HL-60 (cell line): ENCODE results near the gene EYA2.

Experiments used
- DNase-seq, 2 experiments: peaks; one replicate each; pipeline ENCODE4 v3.0.0-alpha.2; 2010 to 2020; ENCODE audit warnings: low read depth in 1 of 2, low spot score in 1 of 2
- H3K27ac ChIP-seq: fragments of 250-450 bp; sonication (Bioruptor Pico); replicated peaks from 2 replicates; pipeline ENCODE4 v1.5.1; 2020; ENCODE audit warnings: mild to moderate bottlenecking, moderate library complexity
- H3K27me3 ChIP-seq: fragments of 250-450 bp; sonication (Bioruptor Pico); 2 replicates; pipeline ENCODE4 v1.5.1; 2021; ENCODE audit warnings: mild to moderate bottlenecking, moderate library complexity; ENCODE audit not compliant: insufficient read depth, poor library complexity, severe bottlenecking
- H3K4me3 ChIP-seq: replicated peaks from 2 replicates; pipeline ENCODE4 v1.5.1; 2011; ENCODE audit warnings: mild to moderate bottlenecking, control low read depth, low read length; ENCODE audit not compliant: insufficient read depth
- CTCF ChIP-seq: IDR thresholded peaks from one replicate; pipeline ENCODE4 v1.5.1; 2011; ENCODE audit warnings: low read length, control low read depth, inconsistent platforms; ENCODE audit not compliant: insufficient read depth
- GABPA ChIP-seq: IDR thresholded peaks from 2 replicates; pipeline ENCODE4 v1.6.1; 2012; ENCODE audit warnings: low read depth
- POLR2AphosphoS5 ChIP-seq: IDR thresholded peaks from 2 replicates; pipeline ENCODE4 v1.6.1; 2012; ENCODE audit warnings: low read depth
- REST ChIP-seq: IDR thresholded peaks from 2 replicates; pipeline ENCODE4 v1.6.1; 2012; ENCODE audit warnings: low read depth; ENCODE audit not compliant: insufficient replicate concordance
- SPI1 ChIP-seq: IDR thresholded peaks from 2 replicates; pipeline ENCODE4 v1.6.1; 2012; ENCODE audit warnings: low read depth, mild to moderate bottlenecking, borderline replicate concordance

The EYA2 gene

DNA sequence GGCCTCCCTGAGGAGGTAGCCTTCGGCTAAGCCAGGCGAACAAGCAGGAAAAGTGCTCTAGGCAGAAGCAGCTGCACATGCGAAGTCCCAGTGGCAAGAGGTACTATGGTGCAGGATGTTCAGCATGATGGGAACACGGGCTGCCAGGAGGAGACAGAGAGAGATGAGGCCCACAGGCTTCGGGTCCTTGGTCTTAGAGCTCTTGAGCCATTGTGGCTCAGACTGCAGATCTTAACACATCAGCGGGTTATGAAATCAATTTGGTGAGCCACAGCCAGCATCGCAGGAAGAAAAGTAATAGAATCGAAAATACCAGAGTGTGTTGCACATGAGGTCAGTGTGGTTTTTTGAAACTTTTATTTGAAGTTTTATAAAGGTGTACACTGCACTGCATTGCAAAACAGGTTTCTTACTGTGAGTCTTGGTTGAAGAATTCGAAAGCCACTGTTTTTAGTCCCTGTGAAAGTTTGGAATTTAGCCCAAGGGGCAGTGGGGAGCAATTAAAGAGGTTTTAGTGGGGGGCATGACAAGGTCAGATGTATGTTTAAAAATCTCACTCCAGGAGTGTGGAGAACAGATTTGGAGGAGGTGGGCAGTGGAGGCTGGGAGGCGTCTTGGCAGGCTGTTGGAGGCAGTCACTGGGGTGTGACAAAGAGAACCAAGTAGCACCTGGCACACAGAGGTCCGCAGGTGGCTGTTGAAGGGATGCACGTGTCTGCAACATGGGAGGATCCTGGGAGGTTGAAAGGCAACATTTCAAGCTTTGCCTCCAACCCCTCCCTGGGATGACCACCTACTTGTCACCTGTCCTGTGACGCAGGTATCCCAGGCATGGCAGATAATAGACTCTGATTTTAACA lies 69.3 kb downstream of the EYA2 start:
- DNase-seq, result no peak
- Histone ChIP-seq H3K4me3 (no peak overlapping the region), H3K27me3 (no peaks in the 10 kb centered on the region), H3K27ac (no peak overlapping the region)
- TF ChIP-seq REST (no peak), CTCF (no peak)

- no peaks in the 10 kb centered on the region for H3K27me3 ChIP-seq
- H3K4me3 ChIP-seq, result no peak overlapping the region
- TF ChIP-seq SPI1, result no peak
- no peak for TF ChIP-seq GABPA
- no peak for TF ChIP-seq REST
- TF ChIP-seq POLR2AphosphoS5, result no peak
- TF ChIP-seq CTCF, result no peak
- no peak for DNase-seq
- no peak overlapping the region for H3K27ac ChIP-seq
Observed at GRCh38 chr20:46964618-46965455, 70.2 kb downstream of the EYA2 start.

DNA sequence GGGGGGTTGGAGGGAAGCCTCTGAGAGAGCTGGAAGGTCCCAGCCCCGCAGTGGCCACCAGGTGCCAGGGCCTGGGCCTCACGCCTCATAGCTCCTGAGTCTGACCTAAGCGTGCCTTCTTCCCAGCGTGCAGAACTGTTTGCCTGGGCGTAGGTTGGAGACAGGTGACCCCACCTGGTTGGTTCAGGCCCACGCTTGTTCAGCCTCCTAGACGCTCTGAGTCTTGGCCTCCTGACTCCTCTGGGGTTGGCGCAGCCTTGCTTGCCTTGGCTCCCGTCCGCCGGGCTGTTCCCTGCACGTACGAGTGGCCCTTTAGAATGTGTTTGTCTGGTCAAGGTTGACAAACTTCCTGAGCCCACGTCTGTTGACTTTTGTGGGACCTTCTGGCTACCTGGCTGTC lies 70.8 kb downstream of the EYA2 start:
- DNase-seq, result no peak
- no peaks in the 10 kb centered on the region for H3K27me3 ChIP-seq
- TF ChIP-seq POLR2AphosphoS5, result no peak
- TF ChIP-seq GABPA, result no peak
- no peak for TF ChIP-seq REST
- TF ChIP-seq SPI1, result no peak
- TF ChIP-seq CTCF, result no peak
- H3K27ac ChIP-seq, result no peak overlapping the region
- H3K4me3 ChIP-seq, result no peak overlapping the region
